ENCODE measurements around the gene DNAJB11. TPM values are rescaled to one million over a fixed set of nuclear protein-coding genes. Genes with fewer than 3 reads are reported as not detected.

Gene DNAJB11
- total and polyA plus RNA-seq, 2 experiments from 2014 or later = 47.4 to 144 TPM

- no peak within 1 kb of the TSS for H3K4me3 ChIP-seq
- peaks cover 1% of the 10 kb centered on the region for H3K36me3 ChIP-seq
- peaks cover 6% of the 10 kb centered on the region for H3K4me1 ChIP-seq (ENCODE audit: low read depth)
- H3K9me3 ChIP-seq (ENCODE audit: low read depth) = no peaks in the 10 kb centered on the region
- H3K27me3 ChIP-seq = no peaks in the 10 kb centered on the region
- TF ChIP-seq CTCF (IDR thresholded peaks at IDR 0.05; ENCODE audit: low read depth, low read length) = no peak
- no peak within 1 kb of the TSS for H3K27ac ChIP-seq
- DNase-seq (ENCODE audit: low read depth in 1 of 2, low spot score in 1 of 2) = no peak
Observed at GRCh38 chr3:186544281-186544680, 26.2 kb upstream of the DNAJB11 start, which contains the start of gene CRYGS. CRYGS (minus strand) TSS chr3:186544380; CDS start chr3:186544326, 54 bp downstream.

DNA sequence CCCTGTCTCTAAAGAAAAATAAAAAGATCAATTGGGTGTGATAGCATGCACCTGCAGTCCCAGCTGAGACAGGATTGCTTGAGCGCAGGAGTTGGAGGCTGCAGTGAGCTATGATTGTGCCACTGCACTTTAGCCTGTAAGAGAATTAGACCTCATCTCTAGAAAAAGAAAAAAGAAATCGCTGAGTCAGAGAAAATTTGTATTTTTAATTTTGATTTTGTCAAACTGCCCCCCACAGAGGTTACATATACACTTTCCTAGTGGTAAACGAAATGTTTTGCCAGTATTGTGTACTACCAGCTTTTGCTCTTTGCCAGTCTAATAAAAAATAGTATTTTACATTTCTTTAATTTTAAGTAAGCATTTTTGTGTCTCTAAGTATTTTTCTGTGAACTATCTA is 21.0 kb upstream of the DNAJB11 start:
- TF ChIP-seq CTCF (IDR thresholded peaks at IDR 0.05; ENCODE audit: low read depth, low read length) = no peak
- Histone ChIP-seq H3K27me3 (no peaks in the 10 kb centered on the region), H3K27ac (no peak overlapping the region), H3K4me1 (ENCODE audit: low read depth) (no peaks in the 10 kb centered on the region), H3K4me3 (no peak overlapping the region), H3K36me3 (peaks cover 19% of the 10 kb centered on the region), H3K9me3 (ENCODE audit: low read depth) (no peaks in the 10 kb centered on the region)
- DNase-seq (ENCODE audit: low read depth in 1 of 2, low spot score in 1 of 2) = no peak

DNA sequence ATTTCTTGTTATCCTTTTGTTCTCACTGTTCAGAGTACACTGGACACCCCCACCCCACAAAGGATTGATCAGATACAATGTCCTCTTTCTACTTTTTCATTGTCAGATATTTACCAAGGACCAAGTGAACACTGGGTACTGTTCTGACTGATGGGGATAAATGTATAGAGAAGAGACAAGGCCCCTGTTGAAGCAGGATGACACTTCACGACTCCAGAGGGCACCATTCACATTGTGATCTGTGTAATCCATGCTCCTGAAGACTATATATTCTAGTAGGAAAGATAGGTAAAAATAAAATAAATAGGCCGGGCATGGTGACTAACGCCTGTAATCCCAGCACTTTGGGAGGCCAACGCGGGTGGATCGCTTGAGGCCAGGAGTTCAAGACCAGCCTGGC is 19.1 kb upstream of the DNAJB11 start:
- H3K4me1 ChIP-seq (ENCODE audit: low read depth) = no peaks in the 10 kb centered on the region
- no peak for TF ChIP-seq CTCF (IDR thresholded peaks at IDR 0.05; ENCODE audit: low read depth, low read length)
- no peaks in the 10 kb centered on the region for H3K27me3 ChIP-seq
- no peak overlapping the region for H3K4me3 ChIP-seq
- no peaks in the 10 kb centered on the region for H3K9me3 ChIP-seq (ENCODE audit: low read depth)
- no peak overlapping the region for H3K27ac ChIP-seq
- DNase-seq (ENCODE audit: low read depth in 1 of 2, low spot score in 1 of 2) = no peak
- peaks cover 19% of the 10 kb centered on the region for H3K36me3 ChIP-seq

- peaks cover 19% of the 10 kb centered on the region for H3K36me3 ChIP-seq
- H3K9me3 ChIP-seq (ENCODE audit: low read depth) = no peaks in the 10 kb centered on the region
- H3K4me3 ChIP-seq = no peak overlapping the region
- no peaks in the 10 kb centered on the region for H3K27me3 ChIP-seq
- DNase-seq (ENCODE audit: low read depth in 1 of 2, low spot score in 1 of 2) = no peak
- H3K4me1 ChIP-seq (ENCODE audit: low read depth) = no peaks in the 10 kb centered on the region
- H3K27ac ChIP-seq = no peak overlapping the region
- no peak for TF ChIP-seq CTCF (IDR thresholded peaks at IDR 0.05; ENCODE audit: low read depth, low read length)
Observed at GRCh38 chr3:186552408-186553031, 18.0 kb upstream of the DNAJB11 start.

DNA sequence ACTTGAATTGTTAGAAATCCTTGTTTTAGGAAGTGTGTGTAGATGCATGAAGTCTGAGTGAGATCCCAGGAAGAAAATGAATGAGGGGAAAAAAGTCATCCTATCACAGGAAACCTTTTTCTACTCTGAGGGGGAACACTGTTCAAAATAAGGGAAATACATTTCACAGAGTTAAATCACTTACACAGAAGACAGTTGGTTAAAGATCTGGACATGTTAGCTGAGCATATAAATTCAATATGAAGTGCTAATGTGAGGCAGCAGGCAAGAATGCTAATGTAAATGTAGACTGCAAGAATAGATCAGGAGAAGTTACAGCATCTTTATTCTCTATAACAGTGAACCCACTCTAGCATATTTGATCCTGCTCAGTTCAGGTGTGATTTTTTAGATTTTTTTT is 5.9 kb upstream of the DNAJB11 start:
- no peak for TF ChIP-seq CTCF (IDR thresholded peaks at IDR 0.05; ENCODE audit: low read depth, low read length)
- peaks cover 4% of the 10 kb centered on the region for H3K4me1 ChIP-seq (ENCODE audit: low read depth)
- H3K36me3 ChIP-seq = no peaks in the 10 kb centered on the region
- H3K4me3 ChIP-seq = no peak overlapping the region
- no peaks in the 10 kb centered on the region for H3K27me3 ChIP-seq
- no peak for DNase-seq (ENCODE audit: low read depth in 1 of 2, low spot score in 1 of 2)
- no peak overlapping the region for H3K27ac ChIP-seq
- H3K9me3 ChIP-seq (ENCODE audit: low read depth) = no peaks in the 10 kb centered on the region
